GM18867 (cell line): Measurements from ENCODE around the gene CAMK2B.

Experiments used
- ATAC-seq: cut with Tn5 transposase; IDR thresholded peaks from one replicate; pipeline ENCODE4 v1.9.1; 2021; ENCODE audit warnings: mild to moderate bottlenecking, moderate library complexity; ENCODE audit not compliant: unreplicated experiment

Gene CAMK2B

GRCh38 chr7:44232901-44233715, 92.3 kb downstream of the CAMK2B start:
- no peak for ATAC-seq

GRCh38 chr7:44232396-44232795, 93.0 kb downstream of the CAMK2B start:
- ATAC-seq: no peak

- ATAC-seq: no peak
These were observed 94.3 kb downstream of the CAMK2B start for GRCh38 chr7:44231088-44231487.

- no peak for ATAC-seq
These were observed 95.1 kb downstream of the CAMK2B start for GRCh38 chr7:44230286-44230685.

- no peak for ATAC-seq
These were observed 95.8 kb downstream of the CAMK2B start for GRCh38 chr7:44229546-44230105.

GRCh38 chr7:44228571-44229350, 96.6 kb downstream of the CAMK2B start:
- no peak for ATAC-seq

GRCh38 chr7:44227911-44228310, 97.5 kb downstream of the CAMK2B start:
- no peak for ATAC-seq

GRCh38 chr7:44226396-44226753, 99.0 kb downstream of the CAMK2B start:
- ATAC-seq: no peak

- no peak for ATAC-seq
These were observed 99.6 kb downstream of the CAMK2B start for GRCh38 chr7:44225566-44226395.

- no peak for ATAC-seq
These were observed 100.3 kb downstream of the CAMK2B start for GRCh38 chr7:44224974-44225565.

- ATAC-seq: no peak
These were observed 101.1 kb downstream of the CAMK2B start for GRCh38 chr7:44224080-44224973.

GRCh38 chr7:44223362-44224079, 101.9 kb downstream of the CAMK2B start:
- ATAC-seq: no peak

GRCh38 chr7:44222776-44223261, 102.6 kb downstream of the CAMK2B start:
- no peak for ATAC-seq

- ATAC-seq: no peak
These were observed 103.3 kb downstream of the CAMK2B start for GRCh38 chr7:44222074-44222473.

- ATAC-seq: no peak
These were observed 104.1 kb downstream of the CAMK2B start for GRCh38 chr7:44221231-44221791.

- ATAC-seq: no peak
These were observed 104.9 kb downstream of the CAMK2B start for GRCh38 chr7:44220358-44221112.

- ATAC-seq: no peak
These were observed 105.4 kb downstream of the CAMK2B start for GRCh38 chr7:44220046-44220357.
